OCI-LY7 (cell line): ENCODE results near the gene ERCC6. TPM values are rescaled to one million over a fixed set of nuclear protein-coding genes. Genes with fewer than 3 reads are reported as not detected.

ENCODE experiments used
- BruUV-seq: library from RNA; stranded (reverse); fragments of 400-500 nt; replicated peaks from 2 replicates; lab custom pipeline; 2021; lab: Mats Ljungman, UMichigan
- CTCF ChIA-PET: fragments of 300-600 bp; sonication (Branson Sonifier 250); formaldehyde crosslinking; loops from one replicate; lab custom pipeline; 2022; ENCODE audit warnings: antibody characterized with exemption; ENCODE audit not compliant: unreplicated experiment; lab: Charles Lee
- POLR2A ChIA-PET: fragments of 300-600 bp; sonication (Branson Sonifier 250); formaldehyde crosslinking; loops from one replicate; lab custom pipeline; 2022; ENCODE audit warnings: antibody characterized with exemption; lab: Charles Lee
- DNase-seq: peaks from one replicate; pipeline ENCODE4 v3.0.0-alpha.2; 2015; ENCODE audit warnings: low spot score
- H2AFZ ChIP-seq: fragments of 200-600 bp; sonication (generic), shearing (Covaris generic); 2 replicates; pipeline ENCODE4 v1.6.1; 2014; ENCODE audit warnings: mild to moderate bottlenecking, antibody characterized with exemption, low read length, moderate library complexity
- H3K27ac ChIP-seq: fragments of 200-600 bp; sonication (generic); 2 replicates; pipeline ENCODE4 v1.5.1; 2014; ENCODE audit warnings: mixed run types, low read depth, mild to moderate bottlenecking, moderate library complexity, low read length, inconsistent platforms; ENCODE audit not compliant: poor library complexity, severe bottlenecking
- H3K36me3 ChIP-seq: fragments of 200-600 bp; sonication (generic); 2 replicates; pipeline ENCODE4 v1.6.1; 2014; ENCODE audit warnings: mild to moderate bottlenecking, antibody characterized with exemption, low read length, moderate library complexity, mixed read lengths; ENCODE audit not compliant: insufficient read depth
- H3K4me1 ChIP-seq: fragments of 200-600 bp; sonication (generic); 2 replicates; pipeline ENCODE4 v1.5.1; 2014; ENCODE audit warnings: mild to moderate bottlenecking, low read length; ENCODE audit not compliant: insufficient read depth, poor library complexity, severe bottlenecking
- H3K4me2 ChIP-seq: fragments of 200-600 bp; sonication (generic); 2 replicates; pipeline ENCODE4 v1.6.1; 2014; ENCODE audit warnings: mild to moderate bottlenecking, low read length
- H3K4me3 ChIP-seq: fragments of 200-600 bp; sonication (generic); 2 replicates; pipeline ENCODE4 v1.5.1; 2014; ENCODE audit warnings: mild to moderate bottlenecking, low read depth, low read length; ENCODE audit not compliant: poor library complexity, severe bottlenecking
- H3K79me2 ChIP-seq: fragments of 200-600 bp; sonication (generic); 2 replicates; pipeline ENCODE4 v1.6.1; 2016; ENCODE audit warnings: low read depth, mild to moderate bottlenecking, low read length, moderate library complexity, mixed read lengths; ENCODE audit not compliant: insufficient read depth
- H3K9me2 ChIP-seq: fragments of 200-600 bp; sonication (generic); 2 replicates; pipeline ENCODE4 v1.6.1; 2016; ENCODE audit warnings: mild to moderate bottlenecking, low read length, mixed read lengths; ENCODE audit not compliant: insufficient read depth
- H3K9me3 ChIP-seq: fragments of 200-600 bp; sonication (generic); 2 replicates; pipeline ENCODE4 v1.6.1; 2014; ENCODE audit warnings: mild to moderate bottlenecking, mixed run types, low read length, mixed read lengths
- H4K20me1 ChIP-seq: fragments of 200-600 bp; sonication (generic); 2 replicates; pipeline ENCODE4 v1.6.1; 2014; ENCODE audit warnings: mild to moderate bottlenecking, antibody characterized with exemption, low read length, moderate library complexity, mixed read lengths; ENCODE audit not compliant: insufficient read depth
- CTCF ChIP-seq: fragments of 200-600 bp; sonication (generic); conservative IDR thresholded peaks from 2 replicates; pipeline ENCODE4 v1.5.1; 2014; ENCODE audit warnings: mild to moderate bottlenecking, antibody characterized with exemption, low read length, moderate library complexity, mixed read lengths
- EZH2phosphoT487 ChIP-seq: fragments of 200-600 bp; sonication (generic); IDR thresholded peaks from 2 replicates; pipeline ENCODE4 v1.6.1; 2018; ENCODE audit warnings: low read depth, borderline replicate concordance, mild to moderate bottlenecking, mixed run types, antibody characterized with exemption, low read length, moderate library complexity, mixed read lengths
- intact Hi-C: fragments of 100-400 bp; cut with micrococcal nuclease; formaldehyde crosslinking; loops from one replicate; pipeline ENCODE4 v1.10.0; 2022; ENCODE audit not compliant: unreplicated experiment
- total RNA-seq, 2 experiments: library from RNA; depleted of rRNA in 1 of 2; stranded (reverse); fragments of >200 nt in 1 of 2; shearing (Covaris generic) in 1 of 2; gene quantifications; 2 replicates each; pipeline ENCODE4 v1.2.3, GENCODE V29; 2014 to 2022

The ERCC6 gene
- total RNA-seq, 2 experiments from 2014 or later = 7.8 to 25.7 TPM

DNA sequence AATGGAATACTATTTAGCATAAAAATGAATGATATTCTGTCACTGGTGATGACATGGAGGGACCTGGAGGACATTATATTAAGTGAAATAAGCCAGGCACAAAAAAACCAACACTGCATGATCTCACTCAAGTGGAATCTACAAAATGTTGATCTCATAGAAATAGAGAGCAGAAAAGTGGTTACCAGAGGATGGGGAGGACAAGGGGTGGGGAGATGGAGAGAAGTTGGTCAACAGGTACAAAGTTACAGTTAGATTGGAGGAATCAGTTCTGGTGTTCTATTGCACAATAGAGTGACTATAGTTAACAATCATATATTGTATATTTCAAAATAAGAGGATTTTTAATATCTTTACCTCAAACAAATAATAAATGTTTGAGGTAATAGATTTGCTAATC, 46.5 kb upstream of the ERCC6 start:
- intact Hi-C loops = no loop called here
- DNase-seq = no peak
- no peak overlapping the region for H3K27ac ChIP-seq
- TF ChIP-seq EZH2phosphoT487 = no peak
- TF ChIP-seq CTCF = no peak
- ChIA-PET POLR2A (no interaction called here), CTCF (no interaction called here)
- H4K20me1 ChIP-seq = no peaks in the 10 kb centered on the region
- H3K36me3 ChIP-seq = no peaks in the 10 kb centered on the region
- no peak overlapping the region for H3K4me2 ChIP-seq
- no peaks in the 10 kb centered on the region for H3K79me2 ChIP-seq
- no peak overlapping the region for H3K4me3 ChIP-seq
- H2AFZ ChIP-seq = no peak overlapping the region
- no TSS peak for BruUV-seq
- H3K4me1 ChIP-seq = no peaks in the 10 kb centered on the region
- H3K9me2 ChIP-seq = no peaks in the 10 kb centered on the region
- no peaks in the 10 kb centered on the region for H3K9me3 ChIP-seq

DNA sequence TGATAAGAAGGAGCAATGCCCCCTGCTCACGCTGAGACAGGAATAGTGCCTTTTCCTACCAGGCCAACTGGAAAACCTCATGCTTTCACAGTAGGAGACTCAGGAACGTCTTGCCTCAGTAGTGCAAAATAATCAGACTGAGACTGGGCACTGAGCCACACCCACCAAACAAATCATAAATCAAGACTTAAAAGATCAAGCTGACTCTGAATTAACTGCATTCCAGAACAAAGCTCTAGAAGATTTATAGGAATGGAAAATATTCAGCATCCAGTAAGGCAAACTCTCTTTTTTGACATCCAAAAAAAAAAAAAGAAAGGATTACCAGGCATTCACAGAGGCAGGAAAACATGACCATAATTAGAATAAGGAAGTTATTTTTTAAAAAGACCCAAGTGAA, 40.7 kb upstream of the ERCC6 start:
- Histone ChIP-seq H3K36me3 (no peaks in the 10 kb centered on the region), H3K4me3 (no peak overlapping the region), H3K79me2 (no peaks in the 10 kb centered on the region), H4K20me1 (no peaks in the 10 kb centered on the region), H3K9me3 (no peaks in the 10 kb centered on the region), H3K27ac (no peak overlapping the region), H3K4me2 (no peak overlapping the region), H3K9me2 (no peaks in the 10 kb centered on the region), H2AFZ (no peak overlapping the region), H3K4me1 (no peaks in the 10 kb centered on the region)
- DNase-seq = no peak
- no TSS peak for BruUV-seq
- TF ChIP-seq EZH2phosphoT487 (no peak), CTCF (no peak)
- intact Hi-C loops = no loop called here
- CTCF ChIA-PET = no interaction called here
- POLR2A ChIA-PET = no interaction called here

DNA sequence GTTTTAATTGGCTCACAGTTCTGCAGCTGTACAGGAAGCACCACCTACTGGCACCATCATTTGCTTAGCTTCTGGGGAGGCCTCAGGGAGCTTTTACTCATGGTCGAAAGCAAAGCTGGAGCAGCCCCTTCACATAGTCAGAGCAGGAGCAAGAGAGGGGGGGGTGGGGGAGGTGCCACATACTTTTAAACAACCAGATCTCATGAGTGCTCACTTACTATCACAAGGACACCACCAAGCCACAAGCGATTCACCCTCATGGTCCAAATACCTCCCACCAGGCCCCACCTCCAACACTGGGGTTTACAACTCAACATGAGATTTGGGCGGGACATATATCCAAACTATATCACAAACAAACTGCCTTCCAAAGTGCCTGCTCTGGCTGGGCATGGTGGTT, 39.5 kb upstream of the ERCC6 start:
- no peaks in the 10 kb centered on the region for H4K20me1 ChIP-seq
- H3K4me1 ChIP-seq = no peaks in the 10 kb centered on the region
- H3K4me2 ChIP-seq = no peak overlapping the region
- no peaks in the 10 kb centered on the region for H3K36me3 ChIP-seq
- H3K9me2 ChIP-seq = no peaks in the 10 kb centered on the region
- H3K79me2 ChIP-seq = no peaks in the 10 kb centered on the region
- H3K27ac ChIP-seq = no peak overlapping the region
- CTCF ChIA-PET = no interaction called here
- POLR2A ChIA-PET = interaction anchor here (0.7 to 0.8 kb wide), 3 partner anchors 25 to 217 kb away, joined by 3 to 4 read pairs (median 4); no protein-coding TSS in a partner anchor
- DNase-seq = no peak
- H3K9me3 ChIP-seq = no peaks in the 10 kb centered on the region
- no TSS peak for BruUV-seq
- H3K4me3 ChIP-seq = no peak overlapping the region
- H2AFZ ChIP-seq = no peak overlapping the region
- intact Hi-C loops = no loop called here
- no peak for TF ChIP-seq CTCF
- no peak for TF ChIP-seq EZH2phosphoT487
